RWPE2 (cell line): ENCODE data around the gene HOXB5.

ENCODE experiments used
- ATAC-seq: fragments of 200-7000 bp; cut with Tn5 transposase; 3 replicates; pipeline ENCODE4 v1.9.1; 2021; ENCODE audit warnings: low read depth
- DNase-seq: peaks from one replicate; pipeline ENCODE4 v3.0.0-alpha.2; 2020; ENCODE audit warnings: low spot score
- H3K27ac ChIP-seq: fragments of 450-650 bp; 2 replicates; pipeline ENCODE4 v1.5.1; 2017; ENCODE audit warnings: mild to moderate bottlenecking; ENCODE audit not compliant: poor library complexity, severe bottlenecking
- H3K27me3 ChIP-seq: fragments of 250-450 bp; sonication (Bioruptor Pico); 2 replicates; pipeline ENCODE4 v1.5.1; 2021; ENCODE audit warnings: mild to moderate bottlenecking, moderate library complexity; ENCODE audit not compliant: insufficient read depth, poor library complexity, severe bottlenecking
- H3K36me3 ChIP-seq: fragments of 250-450 bp; sonication (Bioruptor Pico); 2 replicates; pipeline ENCODE4 v1.5.1; 2020; ENCODE audit warnings: low read depth, mild to moderate bottlenecking, moderate library complexity
- H3K4me1 ChIP-seq: fragments of 250-450 bp; sonication (Bioruptor Pico); 2 replicates; pipeline ENCODE4 v1.5.1; 2021; ENCODE audit warnings: mild to moderate bottlenecking, moderate library complexity; ENCODE audit not compliant: insufficient read depth, poor library complexity, severe bottlenecking
- H3K4me3 ChIP-seq: fragments of 250-450 bp; sonication (Bioruptor Pico); 2 replicates; pipeline ENCODE4 v1.5.1; 2021; ENCODE audit warnings: mild to moderate bottlenecking, moderate library complexity; ENCODE audit not compliant: severe bottlenecking
- H3K9me3 ChIP-seq: fragments of 250-450 bp; sonication (Bioruptor Pico); 2 replicates; pipeline ENCODE4 v1.5.1; 2021; ENCODE audit warnings: mild to moderate bottlenecking, moderate library complexity; ENCODE audit not compliant: severe bottlenecking
- CTCF ChIP-seq: fragments of 450-650 bp; IDR thresholded peaks from one replicate; pipeline ENCODE4 v1.5.1; 2017; ENCODE audit warnings: mild to moderate bottlenecking, moderate library complexity; ENCODE audit not compliant: poor library complexity, severe bottlenecking

Gene HOXB5

GRCh38 chr17:48588528-48588927 is 5.1 kb downstream of the HOXB5 start:
- Histone ChIP-seq H3K27me3 (no peaks in the 10 kb centered on the region), H3K27ac (no peak overlapping the region), H3K9me3 (no peaks in the 10 kb centered on the region), H3K36me3 (no peaks in the 10 kb centered on the region), H3K4me1 (peaks cover 6% of the 10 kb centered on the region), H3K4me3 (no peak overlapping the region)
- no peak for TF ChIP-seq CTCF
- ATAC-seq (no peak), DNase-seq (no peak)

- Histone ChIP-seq H3K27me3 (no peaks in the 10 kb centered on the region), H3K4me3 (no peak overlapping the region), H3K27ac (no peak overlapping the region), H3K4me1 (peaks cover 6% of the 10 kb centered on the region), H3K9me3 (no peaks in the 10 kb centered on the region), H3K36me3 (no peaks in the 10 kb centered on the region)
- DNase-seq, result no peak
- no peak for ATAC-seq
- no peak for TF ChIP-seq CTCF
Measured at GRCh38 chr17:48588074-48588415, 5.5 kb downstream of the HOXB5 start.

GRCh38 chr17:48587276-48588073 is 6.1 kb downstream of the HOXB5 start:
- Histone ChIP-seq H3K27ac (no peak overlapping the region), H3K36me3 (no peaks in the 10 kb centered on the region), H3K4me3 (no peak overlapping the region), H3K4me1 (peaks cover 6% of the 10 kb centered on the region), H3K9me3 (no peaks in the 10 kb centered on the region), H3K27me3 (no peaks in the 10 kb centered on the region)
- ATAC-seq (no peak), DNase-seq (no peak)
- TF ChIP-seq CTCF, result no peak

- ATAC-seq (no peak), DNase-seq (no peak)
- Histone ChIP-seq H3K36me3 (no peaks in the 10 kb centered on the region), H3K4me3 (no peak overlapping the region), H3K9me3 (no peaks in the 10 kb centered on the region), H3K27me3 (no peaks in the 10 kb centered on the region), H3K27ac (no peak overlapping the region), H3K4me1 (peaks cover 6% of the 10 kb centered on the region)
- no peak for TF ChIP-seq CTCF
Measured at GRCh38 chr17:48586355-48587258, 7.0 kb downstream of the HOXB5 start.
